H1 (cell line): Measurements from ENCODE around the gene LRRC27. TPM values are rescaled to one million over a fixed set of nuclear protein-coding genes. Genes with fewer than 3 reads are reported as not detected.

Source experiments
- CTCF ChIA-PET: fragments of 300-600 bp; sonication (Branson Sonifier 250); formaldehyde crosslinking; loops from one replicate; lab custom pipeline; 2021; ENCODE audit not compliant: partially characterized antibody; lab: Charles Lee
- POLR2A ChIA-PET: fragments of 300-600 bp; sonication (Branson Sonifier 250); formaldehyde crosslinking; loops from one replicate; lab custom pipeline; 2021; ENCODE audit warnings: inconsistent platforms; ENCODE audit not compliant: partially characterized antibody; lab: Charles Lee
- DNase-seq, 2 experiments: peaks; one replicate each; pipeline versions ENCODE4 v3.0.0 to v3.0.0-alpha.2; 2010 to 2022; ENCODE audit warnings: low spot score in 2 of 2, low read depth in 1 of 2, mixed read lengths in 1 of 2
- FAIRE-seq: peaks from 2 replicates; lab custom pipeline; 2011; peaks lifted over from hg19 to GRCh38; lab: Jason Lieb, UNC
- H2AFZ ChIP-seq: 2 replicates; pipeline ENCODE4 v1.8.1; 2012; ENCODE audit warnings: low read length, inconsistent platforms
- H2AK5ac ChIP-seq: 2 replicates; pipeline ENCODE4 v1.6.1; 2013; ENCODE audit warnings: low read depth, low read length
- H2BK120ac ChIP-seq: replicated peaks from 2 replicates; pipeline ENCODE3; 2013; ENCODE audit warnings: low read depth, low read length, inconsistent platforms
- H2BK12ac ChIP-seq: 2 replicates; pipeline ENCODE4 v1.6.1; 2013; ENCODE audit warnings: low read depth, low read length
- H2BK15ac ChIP-seq: 2 replicates; pipeline ENCODE4 v1.6.1; 2013; ENCODE audit warnings: low read length
- H2BK20ac ChIP-seq: 2 replicates; pipeline ENCODE4 v1.6.1; 2013; ENCODE audit warnings: low read length
- H2BK5ac ChIP-seq: 2 replicates; pipeline ENCODE4 v1.6.1; 2013; ENCODE audit warnings: low read depth, low read length
- H3K14ac ChIP-seq: 2 replicates; pipeline ENCODE4 v1.6.1; 2013; ENCODE audit warnings: inconsistent platforms; ENCODE audit not compliant: insufficient read length
- H3K18ac ChIP-seq: 2 replicates; pipeline ENCODE4 v1.6.1; 2013; ENCODE audit warnings: low read length; ENCODE audit errors: extremely low read depth
- H3K23ac ChIP-seq: 2 replicates; pipeline ENCODE4 v1.6.1; 2013; ENCODE audit warnings: inconsistent platforms; ENCODE audit not compliant: insufficient read length
- H3K23me2 ChIP-seq: 2 replicates; pipeline ENCODE4 v1.6.1; 2013; ENCODE audit warnings: low read depth, low read length
- H3K27ac ChIP-seq: 2 replicates; pipeline ENCODE4 v1.6.1; 2011; ENCODE audit warnings: low read depth, low read length, inconsistent platforms
- H3K27me3 ChIP-seq, 4 experiments: replicated peaks in 1 of 4; 1 replicate in 1 of 4; 2 replicates in 3 of 4; pipeline versions ENCODE4 v1.6.1 to v1.8.1; 2011 to 2013; ENCODE audit warnings: low read length in 3 of 4, mild to moderate bottlenecking in 3 of 4, inconsistent platforms in 2 of 4, mixed read lengths in 2 of 4, moderate library complexity in 1 of 4; ENCODE audit not compliant: control insufficient read depth in 3 of 4, insufficient read depth in 3 of 4; ENCODE audit errors: extremely low read depth in 1 of 4
- H3K36me3 ChIP-seq, 4 experiments: 2 replicates each; pipeline versions ENCODE4 v1.6.1 to v1.8.1; 2011 to 2013; ENCODE audit warnings: mild to moderate bottlenecking in 4 of 4, low read length in 3 of 4, moderate library complexity in 2 of 4, control low read depth in 1 of 4, inconsistent platforms in 1 of 4; ENCODE audit not compliant: insufficient read depth in 4 of 4, control insufficient read depth in 2 of 4
- H3K4ac ChIP-seq: replicated peaks from 2 replicates; pipeline ENCODE3; 2013; ENCODE audit warnings: low read length, low read depth, mixed read lengths, inconsistent platforms; ENCODE audit not compliant: insufficient read length
- H3K4me1 ChIP-seq, 4 experiments: replicated peaks in 1 of 4; 1 replicate in 1 of 4; 2 replicates in 3 of 4; pipeline versions ENCODE4 v1.6.1 to v1.8.1; 2011 to 2013; ENCODE audit warnings: low read length in 3 of 4, inconsistent platforms in 2 of 4, mixed read lengths in 1 of 4; ENCODE audit not compliant: insufficient read depth in 4 of 4, control insufficient read depth in 3 of 4
- H3K4me2 ChIP-seq, 2 experiments: 2 replicates each; pipeline versions ENCODE4 v1.6.1 to v1.8.1; 2011 to 2013; ENCODE audit warnings: low read depth in 2 of 2, low read length in 2 of 2, control low read depth in 1 of 2, inconsistent platforms in 1 of 2, mild to moderate bottlenecking in 1 of 2; ENCODE audit not compliant: insufficient read depth in 1 of 2
- H3K4me3 ChIP-seq, 4 experiments: fragments of 200-600, 300-600 bp in 1 of 4; sonication (generic), shearing (Covaris generic), sonication (Bioruptor Twin) in 1 of 4; 2 replicates each; pipeline versions ENCODE4 v1.5.1 to v1.8.1; 2011 to 2016; ENCODE audit warnings: low read length in 4 of 4, low read depth in 3 of 4, control low read depth in 2 of 4, inconsistent platforms in 2 of 4, mild to moderate bottlenecking in 2 of 4, mixed read lengths in 1 of 4, moderate library complexity in 1 of 4; ENCODE audit not compliant: insufficient read depth in 2 of 4; ENCODE audit errors: extremely low read depth in 1 of 4
- H3K56ac ChIP-seq: replicated peaks from 2 replicates; pipeline ENCODE3; 2013; ENCODE audit warnings: low read depth, mild to moderate bottlenecking, mixed read lengths, low read length, inconsistent platforms; ENCODE audit not compliant: insufficient read length
- H3K79me1 ChIP-seq: 2 replicates; pipeline ENCODE4 v1.6.1; 2013; ENCODE audit warnings: low read depth, low read length, control low read depth
- H3K79me2 ChIP-seq, 2 experiments: 2 replicates each; pipeline versions ENCODE4 v1.6.1 to v1.8.1; 2012 to 2013; ENCODE audit warnings: low read length in 2 of 2, mild to moderate bottlenecking in 2 of 2, inconsistent platforms in 1 of 2; ENCODE audit not compliant: insufficient read depth in 2 of 2, control insufficient read depth in 1 of 2
- H3K9ac ChIP-seq, 4 experiments: replicated peaks in 1 of 4; 1 replicate in 1 of 4; 2 replicates in 3 of 4; pipeline versions ENCODE4 v1.6.1 to v1.8.1; 2011 to 2013; ENCODE audit warnings: low read depth in 3 of 4, low read length in 3 of 4, control low read depth in 2 of 4, mild to moderate bottlenecking in 2 of 4, moderate library complexity in 2 of 4, inconsistent platforms in 1 of 4; ENCODE audit errors: extremely low read depth in 1 of 4
- H3K9me3 ChIP-seq, 2 experiments: 2 replicates each; pipeline versions ENCODE4 v1.6.1 to v1.8.1; 2012 to 2013; ENCODE audit warnings: mild to moderate bottlenecking in 2 of 2, moderate library complexity in 2 of 2, control low read depth in 1 of 2, inconsistent platforms in 1 of 2, low read depth in 1 of 2, low read length in 1 of 2, mixed read lengths in 1 of 2; ENCODE audit not compliant: insufficient read depth in 2 of 2
- H4K20me1 ChIP-seq, 2 experiments: replicated peaks in 1 of 2; 2 replicates each; pipeline versions ENCODE3 to v1.8.1; 2011 to 2013; ENCODE audit warnings: inconsistent platforms in 2 of 2, low read length in 2 of 2, mild to moderate bottlenecking in 1 of 2; ENCODE audit not compliant: insufficient read depth in 2 of 2, control insufficient read depth in 1 of 2
- H4K5ac ChIP-seq: 2 replicates; pipeline ENCODE4 v1.6.1; 2013; ENCODE audit warnings: low read length, low read depth, mixed read lengths, inconsistent platforms; ENCODE audit not compliant: insufficient read length
- H4K8ac ChIP-seq: 2 replicates; pipeline ENCODE4 v1.8.0; 2013; ENCODE audit warnings: mild to moderate bottlenecking, moderate library complexity, low read length, inconsistent platforms; ENCODE audit not compliant: insufficient read depth; ENCODE audit errors: extremely low read depth
- H4K91ac ChIP-seq: replicated peaks from 2 replicates; pipeline ENCODE3; 2013; ENCODE audit warnings: low read length, mixed read lengths, inconsistent platforms; ENCODE audit not compliant: insufficient read length
- BACH1 ChIP-seq: IDR thresholded peaks from 2 replicates; pipeline ENCODE4 v1.6.1; 2012; ENCODE audit warnings: low read length, improper control_type of control experiment
- CBX8 ChIP-seq: fragments of 300-800, 300-1000 bp; sonication (generic); IDR thresholded peaks from 2 replicates; pipeline ENCODE4 v1.7.1; 2016; ENCODE audit warnings: low read depth, low read length, borderline replicate concordance
- CHD2 ChIP-seq: IDR thresholded peaks from 2 replicates; pipeline ENCODE4 v1.6.1; 2012; ENCODE audit warnings: low read length, improper control_type of control experiment
- CTCF ChIP-seq, 3 experiments: IDR thresholded peaks; 1 replicate in 2 of 3; 2 replicates in 1 of 3; pipeline versions ENCODE4 v1.5.1 to v1.6.1; 2011; ENCODE audit warnings: low read length in 3 of 3, mild to moderate bottlenecking in 3 of 3, inconsistent platforms in 2 of 3, low read depth in 1 of 3, moderate library complexity in 1 of 3; ENCODE audit not compliant: insufficient read depth in 1 of 3; ENCODE audit errors: control extremely low read depth in 1 of 3
- EGR1 ChIP-seq: IDR thresholded peaks from 2 replicates; pipeline ENCODE4 v1.6.1; 2011; ENCODE audit warnings: low read depth, low read length, borderline replicate concordance
- JUN ChIP-seq: IDR thresholded peaks from 2 replicates; pipeline ENCODE4 v1.6.1; 2011; ENCODE audit warnings: low read depth, mild to moderate bottlenecking, improper control_type of control experiment, low read length
- NRF1 ChIP-seq: IDR thresholded peaks from 2 replicates; pipeline ENCODE4 v1.6.1; 2011; ENCODE audit warnings: mild to moderate bottlenecking, low read depth, low read length, improper control_type of control experiment
- RFX5 ChIP-seq: IDR thresholded peaks from 2 replicates; pipeline ENCODE4 v1.6.1; 2011; ENCODE audit warnings: low read depth, low read length, improper control_type of control experiment, borderline replicate concordance
- SIX5 ChIP-seq: IDR thresholded peaks from 2 replicates; pipeline ENCODE4 v1.6.1; 2011; ENCODE audit warnings: mild to moderate bottlenecking, low read depth, low read length
- SP2 ChIP-seq: IDR thresholded peaks from 2 replicates; pipeline ENCODE4 v1.6.1; 2012; ENCODE audit warnings: mild to moderate bottlenecking, low read length, inconsistent platforms
- TAF7 ChIP-seq: optimal IDR thresholded peaks from 2 replicates; pipeline ENCODE3; 2011; ENCODE audit warnings: low read depth, mild to moderate bottlenecking, inconsistent platforms, low read length, moderate library complexity, borderline replicate concordance
- WGBS, 2 experiments: shearing (Covaris generic) in 1 of 2; methylation state at CpG; one replicate each; pipeline versions ENCODE4 v1.1.6 to v1.1.7; 2013 to 2015; ENCODE audit warnings: low lambda C conversion rate in 2 of 2, mixed read lengths in 2 of 2, inconsistent platforms in 1 of 2, low coverage in 1 of 2, missing lambda C conversion rate in 1 of 2; ENCODE audit not compliant: insufficient replicate concordance in 2 of 2, insufficient coverage in 1 of 2, insufficient read length in 1 of 2; ENCODE audit errors: extremely low coverage in 1 of 2, missing lambda C conversion rate in 1 of 2; 5-methylcytosine and 5-hydroxymethylcytosine counted together
- polyA plus RNA-seq, 7 experiments: library from polyadenylated mRNA; depleted of rRNA in 3 of 7; stranded (reverse) in 5 of 7; unstranded in 2 of 7; fragments of >200 nt in 5 of 7; fragments of 200-250 nt in 2 of 7; gene quantifications; 1 replicate in 5 of 7; 2 replicates in 1 of 7; 4 replicates in 1 of 7; pipeline versions ENCODE4 v1.2.1 to v1.2.3, GENCODE V29; 2011 to 2013; ENCODE audit warnings: missing spikeins in 2 of 7, mixed read lengths in 2 of 7
- total RNA-seq: library from RNA; stranded (reverse); fragmentation: NEBNext Ultra II Directional; extraction: Animal tissue kit (Norgen Biotek cat#: 25700); gene quantifications from 2 replicates; pipeline ENCODE4 v1.2.1, GENCODE V29; 2021
- TF ChIP-seq, protein P1 (sequence below): IDR thresholded peaks from 2 replicates; pipeline ENCODE4 v1.6.1; 2012; ENCODE audit warnings: inconsistent platforms

The LRRC27 gene
- total and polyA plus RNA-seq, 2 of the 8 experiments (the other 6 are each of a cell fraction or from before 2014, with no cell fraction given) = 1.2 to 3.8 TPM

GRCh38 chr10:132427939-132428367 lies 96.0 kb downstream of the LRRC27 start:
- Histone ChIP-seq H3K14ac (no peak overlapping the region), H2AK5ac (peak overlapping the region; percentile 60; the same call in 1 of the 2 replicates), H3K9ac (no peak overlapping the region; a peak in 1 of 7 replicates), H3K79me2 (no peaks in the 10 kb centered on the region), H3K4me1 (peaks cover 0 to 11% (median 1%) of the 10 kb centered on the region in 4 experiments; a peak in 4 of 7 replicates), H3K79me1 (0 out of 2 replicates have a peak, but pooled peaks cover 5% of the 10 kb centered on the region), H3K56ac (no peak overlapping the region), H3K4me2 (no peak overlapping the region), H2BK5ac (no peak overlapping the region), H4K8ac (no peak overlapping the region), H3K23ac (no peak overlapping the region), H2BK12ac (no peak overlapping the region), H2BK20ac (no peak overlapping the region), H4K20me1 (peaks cover 0 to 16% of the 10 kb centered on the region in 2 experiments), H2BK120ac (no peak overlapping the region), H3K27ac (no peak overlapping the region), H3K18ac (no peak overlapping the region), H3K9me3 (peaks cover 0 to 5% of the 10 kb centered on the region in 2 experiments; a peak in 1 of 4 replicates), H3K36me3 (no peaks in the 10 kb centered on the region; a peak in 1 of 8 replicates), H3K27me3 (no peaks in the 10 kb centered on the region), H4K91ac (peak overlapping the region; percentile 21), H2AFZ (no peak overlapping the region), H3K4ac (no peak overlapping the region), H3K23me2 (peaks cover 11% of the 10 kb centered on the region; the same call in 1 of the 2 replicates), H2BK15ac (no peak overlapping the region), H3K4me3 (no peak overlapping the region), H4K5ac (no peak overlapping the region)
- no peak for FAIRE-seq
- ChIA-PET POLR2A (no interaction called here), CTCF (no interaction called here)
- 96% methylated on average over 2 of the region's 2 CpGs; no CpG with 5 or more reads in 1 of the 2 experiments for WGBS, 2 experiments
- DNase-seq = no peak
- no peak for TF ChIP-seq JUN
- TF ChIP-seq, protein P1, sequence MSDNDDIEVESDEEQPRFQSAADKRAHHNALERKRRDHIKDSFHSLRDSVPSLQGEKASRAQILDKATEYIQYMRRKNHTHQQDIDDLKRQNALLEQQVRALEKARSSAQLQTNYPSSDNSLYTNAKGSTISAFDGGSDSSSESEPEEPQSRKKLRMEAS = no peak
- TF ChIP-seq NRF1 = no peak
- no peak for TF ChIP-seq BACH1
- TF ChIP-seq CBX8 = no peak
- TF ChIP-seq CHD2 = no peak
- TF ChIP-seq RFX5 = no peak
- TF ChIP-seq TAF7 = no peak
- TF ChIP-seq CTCF (IDR thresholded peaks at IDR 0.05; ENCODE audit: control extremely low read depth in 1 of 3, insufficient read depth in 1 of 3, low read depth in 1 of 3, low read length in 3 of 3) = no peak
- TF ChIP-seq SP2 = no peak
- TF ChIP-seq SIX5 = no peak
- TF ChIP-seq EGR1 = no peak
